ENCODE results near the gene SULT1C3. TPM values are rescaled to one million over a fixed set of nuclear protein-coding genes. Genes with fewer than 3 reads are reported as not detected.
A peak's percentile ranks its signal among the peaks of the same experiment; 100 is the strongest.

The SULT1C3 gene
- total and polyA plus RNA-seq, 2 experiments from 2014 or later, result not detected

DNA sequence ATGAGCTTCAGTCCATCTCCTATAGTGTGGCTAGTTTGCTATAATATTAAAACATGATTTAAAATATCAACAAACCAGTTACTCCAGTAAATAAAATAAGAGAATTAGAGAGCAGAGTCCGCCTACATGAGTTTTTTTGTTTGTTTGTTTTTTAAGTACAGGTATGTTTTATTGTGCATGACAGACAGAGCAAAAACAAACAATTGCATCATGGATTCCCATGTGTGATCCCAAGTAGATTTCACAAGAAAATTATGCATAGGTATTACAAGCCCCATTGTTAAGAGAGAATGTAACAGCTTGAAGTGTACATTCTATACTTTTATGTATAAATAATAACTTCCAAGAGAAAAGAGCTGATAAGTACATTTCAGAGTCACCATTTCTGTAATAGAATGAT lies 21.0 kb downstream of the SULT1C3 start:
- TF ChIP-seq, protein P1, sequence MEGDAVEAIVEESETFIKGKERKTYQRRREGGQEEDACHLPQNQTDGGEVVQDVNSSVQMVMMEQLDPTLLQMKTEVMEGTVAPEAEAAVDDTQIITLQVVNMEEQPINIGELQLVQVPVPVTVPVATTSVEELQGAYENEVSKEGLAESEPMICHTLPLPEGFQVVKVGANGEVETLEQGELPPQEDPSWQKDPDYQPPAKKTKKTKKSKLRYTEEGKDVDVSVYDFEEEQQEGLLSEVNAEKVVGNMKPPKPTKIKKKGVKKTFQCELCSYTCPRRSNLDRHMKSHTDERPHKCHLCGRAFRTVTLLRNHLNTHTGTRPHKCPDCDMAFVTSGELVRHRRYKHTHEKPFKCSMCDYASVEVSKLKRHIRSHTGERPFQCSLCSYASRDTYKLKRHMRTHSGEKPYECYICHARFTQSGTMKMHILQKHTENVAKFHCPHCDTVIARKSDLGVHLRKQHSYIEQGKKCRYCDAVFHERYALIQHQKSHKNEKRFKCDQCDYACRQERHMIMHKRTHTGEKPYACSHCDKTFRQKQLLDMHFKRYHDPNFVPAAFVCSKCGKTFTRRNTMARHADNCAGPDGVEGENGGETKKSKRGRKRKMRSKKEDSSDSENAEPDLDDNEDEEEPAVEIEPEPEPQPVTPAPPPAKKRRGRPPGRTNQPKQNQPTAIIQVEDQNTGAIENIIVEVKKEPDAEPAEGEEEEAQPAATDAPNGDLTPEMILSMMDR (IDR thresholded peaks at IDR 0.05; ENCODE audit: low read depth, low read length), result no peak
- Histone ChIP-seq H3K9me3 (ENCODE audit: low read depth) (no peaks in the 10 kb centered on the region), H3K4me3 (no peak overlapping the region)

DNA sequence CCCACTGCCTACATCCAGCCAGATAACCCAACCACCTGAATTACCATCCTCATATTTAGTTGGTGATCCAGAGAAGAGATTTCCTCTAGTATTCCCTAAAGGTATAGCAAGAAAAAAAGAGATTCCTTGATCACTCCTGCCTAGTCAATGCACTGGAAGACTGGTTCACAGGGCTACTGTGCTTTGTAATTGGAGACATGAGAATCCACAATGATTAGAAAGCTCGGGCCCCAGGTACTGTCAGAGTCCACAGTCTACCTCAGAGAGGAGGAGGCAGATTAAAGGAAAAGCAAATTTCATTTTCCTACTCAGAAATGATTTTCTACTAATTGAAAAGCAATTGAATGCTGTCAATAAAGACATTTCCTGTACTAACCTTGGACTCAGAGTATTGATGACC lies 22.3 kb downstream of the SULT1C3 start:
- TF ChIP-seq, protein P1 (IDR thresholded peaks at IDR 0.05; ENCODE audit: low read depth, low read length), result no peak
- no peaks in the 10 kb centered on the region for H3K36me3 ChIP-seq
- H3K4me1 ChIP-seq (ENCODE audit: low read depth), result no peaks in the 10 kb centered on the region
- H3K27ac ChIP-seq, result no peak overlapping the region
- no peak for DNase-seq (ENCODE audit: low read depth in 1 of 2, low spot score in 1 of 2)
- no peak overlapping the region for H3K4me3 ChIP-seq
- no peaks in the 10 kb centered on the region for H3K27me3 ChIP-seq
- no peaks in the 10 kb centered on the region for H3K9me3 ChIP-seq (ENCODE audit: low read depth)

More for the DNA sequence above, 21.0 kb downstream of the SULT1C3 start:
- no peaks in the 10 kb centered on the region for H3K36me3 ChIP-seq
- no peaks in the 10 kb centered on the region for H3K4me1 ChIP-seq (ENCODE audit: low read depth)
- no peaks in the 10 kb centered on the region for H3K27me3 ChIP-seq
- H3K27ac ChIP-seq, result no peak overlapping the region
- no peak for DNase-seq (ENCODE audit: low read depth in 1 of 2, low spot score in 1 of 2)

DNA sequence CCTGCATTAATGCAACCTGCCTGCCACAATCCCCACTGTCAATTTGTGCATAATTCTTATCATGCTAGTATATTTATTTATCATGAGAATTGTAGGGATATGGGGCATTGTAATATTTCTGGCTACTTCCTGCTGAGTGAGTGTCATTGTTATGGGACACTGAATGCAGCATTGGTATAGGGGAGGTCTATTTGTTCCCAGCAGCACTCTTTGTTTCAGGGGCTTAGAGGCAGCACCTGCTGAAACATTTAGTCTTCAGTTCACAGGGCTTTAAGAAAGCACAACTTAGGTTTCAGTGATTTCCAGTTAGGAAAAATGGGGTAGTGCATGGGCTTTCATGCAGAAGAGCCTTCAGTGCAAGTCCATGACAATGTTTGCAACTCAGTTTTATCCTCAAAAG lies 23.6 kb downstream of the SULT1C3 start:
- TF ChIP-seq, protein P1 (IDR thresholded peaks at IDR 0.05; ENCODE audit: low read depth, low read length), result no peak
- no peaks in the 10 kb centered on the region for H3K4me1 ChIP-seq (ENCODE audit: low read depth)
- H3K4me3 ChIP-seq, result no peak overlapping the region
- no peak for DNase-seq (ENCODE audit: low read depth in 1 of 2, low spot score in 1 of 2)
- no peaks in the 10 kb centered on the region for H3K27me3 ChIP-seq
- no peaks in the 10 kb centered on the region for H3K36me3 ChIP-seq
- H3K9me3 ChIP-seq (ENCODE audit: low read depth), result no peaks in the 10 kb centered on the region
- H3K27ac ChIP-seq, result no peak overlapping the region

DNA sequence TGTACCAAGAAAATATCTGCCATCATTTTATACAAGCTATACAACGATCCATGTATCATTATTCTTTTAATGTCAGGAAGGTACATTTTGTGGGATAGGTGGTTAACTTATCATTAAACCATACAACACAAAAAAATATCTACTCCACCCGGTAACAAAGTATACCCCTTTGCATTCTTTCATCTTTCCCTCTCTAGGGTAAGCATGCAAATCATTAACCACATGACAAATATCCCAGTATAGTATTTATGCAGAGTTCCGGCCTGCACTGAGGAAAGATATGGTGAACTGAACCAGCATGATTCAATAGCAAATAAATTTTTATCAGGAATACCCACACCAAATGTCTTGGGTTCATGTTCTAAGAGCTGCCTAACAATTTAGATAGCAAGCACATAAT lies 26.4 kb downstream of the SULT1C3 start:
- TF ChIP-seq, protein P1 (IDR thresholded peaks at IDR 0.05; ENCODE audit: low read depth, low read length), result no peak
- Histone ChIP-seq H3K4me1 (ENCODE audit: low read depth) (no peaks in the 10 kb centered on the region), H3K27me3 (no peaks in the 10 kb centered on the region), H3K36me3 (no peaks in the 10 kb centered on the region), H3K4me3 (no peak overlapping the region), H3K27ac (no peak overlapping the region), H3K9me3 (ENCODE audit: low read depth) (no peaks in the 10 kb centered on the region)
- no peak for DNase-seq (ENCODE audit: low read depth in 1 of 2, low spot score in 1 of 2)

DNA sequence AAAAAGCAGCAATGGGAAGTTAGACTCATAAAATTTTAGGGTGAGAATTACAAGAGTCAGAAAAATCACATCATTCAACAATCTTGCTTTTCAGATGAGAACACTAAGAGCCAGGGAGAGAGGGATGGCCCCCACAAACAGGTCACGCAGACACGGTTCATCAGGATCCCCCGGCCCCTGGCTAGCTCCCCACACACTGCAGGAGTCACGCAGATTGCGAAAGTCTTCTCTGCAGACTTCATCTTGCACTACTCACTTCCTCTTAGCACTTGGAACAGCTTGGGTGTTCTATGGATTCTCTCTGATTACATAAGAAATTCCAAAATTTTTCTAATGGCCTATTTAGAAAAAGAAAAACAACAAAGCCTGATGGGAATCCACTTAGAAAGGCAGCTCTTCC lies 27.3 kb downstream of the SULT1C3 start:
- TF ChIP-seq, protein P1 (IDR thresholded peaks at IDR 0.05; ENCODE audit: low read depth, low read length), result no peak
- peak in 1 of 2 donors; percentile 69 for DNase-seq (ENCODE audit: low read depth in 1 of 2, low spot score in 1 of 2)

DNA sequence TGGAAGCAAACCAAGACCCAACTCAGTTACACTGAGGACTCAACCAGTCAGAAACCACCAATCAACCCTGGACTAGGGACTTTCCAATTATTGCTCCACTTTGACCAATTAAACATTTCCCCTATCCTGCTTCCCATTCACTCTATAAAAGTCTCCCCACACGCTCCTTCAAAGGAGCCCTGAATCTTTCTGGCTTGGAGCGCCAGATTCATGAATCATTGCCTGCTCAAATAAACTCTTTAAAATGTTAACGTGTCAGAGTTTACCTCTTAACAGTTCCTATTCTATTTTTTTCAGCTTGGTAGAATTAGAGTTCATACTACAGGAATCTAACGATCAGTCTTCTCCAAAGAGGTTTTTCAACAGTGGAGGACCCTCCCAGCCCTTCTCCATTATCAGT lies 28.2 kb downstream of the SULT1C3 start:
- TF ChIP-seq, protein P1 (IDR thresholded peaks at IDR 0.05; ENCODE audit: low read depth, low read length), result no peak
- Histone ChIP-seq H3K4me3 (no peak overlapping the region), H3K9me3 (ENCODE audit: low read depth) (no peaks in the 10 kb centered on the region), H3K36me3 (no peaks in the 10 kb centered on the region), H3K27ac (no peak overlapping the region), H3K4me1 (ENCODE audit: low read depth) (no peaks in the 10 kb centered on the region), H3K27me3 (no peaks in the 10 kb centered on the region)
- peak in 1 of 2 donors; percentile 59 for DNase-seq (ENCODE audit: low read depth in 1 of 2, low spot score in 1 of 2)

More for the DNA sequence above, 27.3 kb downstream of the SULT1C3 start:
- Histone ChIP-seq H3K27me3 (no peaks in the 10 kb centered on the region), H3K36me3 (no peaks in the 10 kb centered on the region), H3K27ac (no peak overlapping the region), H3K4me3 (no peak overlapping the region), H3K9me3 (ENCODE audit: low read depth) (no peaks in the 10 kb centered on the region), H3K4me1 (ENCODE audit: low read depth) (no peaks in the 10 kb centered on the region)
